Muscle layer of duodenum (tissue), 2 donors: ENCODE data around the gene ABCA2.

Experiments used
- H3K27ac ChIP-seq: one replicate; pipeline ENCODE4 v1.7.0; 2013; ENCODE audit warnings: mild to moderate bottlenecking, low read length
- H3K27me3 ChIP-seq: one replicate; pipeline ENCODE4 v1.7.0; 2013; ENCODE audit warnings: low read depth, mild to moderate bottlenecking, control low read depth, low read length
- H3K36me3 ChIP-seq, 2 donors: one replicate each; pipeline ENCODE4 v1.7.0; 2013; ENCODE audit warnings: low read length in 2 of 2, control low read depth in 1 of 2, mild to moderate bottlenecking in 1 of 2; ENCODE audit not compliant: insufficient read depth in 2 of 2, control insufficient read depth in 1 of 2
- H3K4me1 ChIP-seq, 2 donors: one replicate each; pipeline ENCODE4 v1.7.0; 2013; ENCODE audit warnings: low read length in 2 of 2, mild to moderate bottlenecking in 2 of 2, control low read depth in 1 of 2, moderate library complexity in 1 of 2; ENCODE audit not compliant: insufficient read depth in 2 of 2, control insufficient read depth in 1 of 2
- H3K4me3 ChIP-seq, 2 donors: one replicate each; pipeline ENCODE4 v1.7.0; 2013; ENCODE audit warnings: low read length in 2 of 2, low read depth in 1 of 2, mild to moderate bottlenecking in 1 of 2
- H3K9me3 ChIP-seq, 2 donors: one replicate each; pipeline ENCODE4 v1.7.0; 2013; ENCODE audit warnings: low read length in 2 of 2, control low read depth in 1 of 2, mild to moderate bottlenecking in 1 of 2; ENCODE audit not compliant: control insufficient read depth in 1 of 2
- donor health status: healthy.

Gene ABCA2

DNA sequence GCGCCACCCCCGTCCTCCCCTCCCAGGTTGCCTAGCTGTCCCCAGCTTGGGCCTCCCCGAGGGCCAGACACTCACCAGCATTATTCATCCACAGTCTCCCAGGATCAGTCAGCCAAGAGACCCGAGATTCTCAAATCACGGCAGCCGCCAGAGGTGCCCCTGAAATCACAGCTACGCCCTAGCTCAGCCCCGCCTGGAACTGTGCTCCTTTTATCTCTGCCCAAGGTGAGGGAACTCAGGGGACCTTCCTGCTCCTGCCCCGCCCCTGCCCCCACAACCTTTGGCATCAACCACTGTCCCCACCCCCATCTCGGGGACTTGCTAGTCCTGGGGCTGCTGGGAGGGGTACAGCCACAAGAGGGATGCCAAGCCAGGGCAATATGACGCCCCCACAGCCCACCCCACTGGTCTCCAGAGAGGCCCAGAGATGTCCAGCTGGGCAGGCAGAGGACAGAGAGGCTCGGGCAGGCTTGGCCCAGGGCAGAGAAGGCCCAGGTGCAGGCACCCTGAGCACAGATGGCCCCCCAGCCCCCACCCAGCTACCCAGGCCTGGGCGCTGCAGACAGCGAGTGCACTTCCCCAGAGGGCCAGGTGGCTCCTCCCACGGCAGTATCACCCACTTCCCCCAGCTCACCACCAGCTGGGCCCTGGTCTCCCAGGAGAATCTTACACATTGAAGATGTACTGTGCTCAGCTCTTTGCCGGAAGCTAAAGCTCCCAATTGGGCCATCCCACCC, 4.0 kb upstream of the ABCA2 start, which contains the start of gene FUT7:
FUT7 (minus strand) TSS at position 185 of the 737 bp plus-strand sequence; CDS start at position 88, 97 bp downstream.
- peak within 1 kb of the TSS in 1 of 2 donors; percentile 48 for H3K4me3 ChIP-seq
- H3K9me3 ChIP-seq, result no peaks in the 10 kb centered on the region
- H3K27ac ChIP-seq, result no peak within 1 kb of the TSS
- H3K27me3 ChIP-seq, result no peaks in the 10 kb centered on the region
- peaks cover 0 to 32% of the 10 kb centered on the region in 2 donors for H3K4me1 ChIP-seq
- no peaks in the 10 kb centered on the region for H3K36me3 ChIP-seq

DNA sequence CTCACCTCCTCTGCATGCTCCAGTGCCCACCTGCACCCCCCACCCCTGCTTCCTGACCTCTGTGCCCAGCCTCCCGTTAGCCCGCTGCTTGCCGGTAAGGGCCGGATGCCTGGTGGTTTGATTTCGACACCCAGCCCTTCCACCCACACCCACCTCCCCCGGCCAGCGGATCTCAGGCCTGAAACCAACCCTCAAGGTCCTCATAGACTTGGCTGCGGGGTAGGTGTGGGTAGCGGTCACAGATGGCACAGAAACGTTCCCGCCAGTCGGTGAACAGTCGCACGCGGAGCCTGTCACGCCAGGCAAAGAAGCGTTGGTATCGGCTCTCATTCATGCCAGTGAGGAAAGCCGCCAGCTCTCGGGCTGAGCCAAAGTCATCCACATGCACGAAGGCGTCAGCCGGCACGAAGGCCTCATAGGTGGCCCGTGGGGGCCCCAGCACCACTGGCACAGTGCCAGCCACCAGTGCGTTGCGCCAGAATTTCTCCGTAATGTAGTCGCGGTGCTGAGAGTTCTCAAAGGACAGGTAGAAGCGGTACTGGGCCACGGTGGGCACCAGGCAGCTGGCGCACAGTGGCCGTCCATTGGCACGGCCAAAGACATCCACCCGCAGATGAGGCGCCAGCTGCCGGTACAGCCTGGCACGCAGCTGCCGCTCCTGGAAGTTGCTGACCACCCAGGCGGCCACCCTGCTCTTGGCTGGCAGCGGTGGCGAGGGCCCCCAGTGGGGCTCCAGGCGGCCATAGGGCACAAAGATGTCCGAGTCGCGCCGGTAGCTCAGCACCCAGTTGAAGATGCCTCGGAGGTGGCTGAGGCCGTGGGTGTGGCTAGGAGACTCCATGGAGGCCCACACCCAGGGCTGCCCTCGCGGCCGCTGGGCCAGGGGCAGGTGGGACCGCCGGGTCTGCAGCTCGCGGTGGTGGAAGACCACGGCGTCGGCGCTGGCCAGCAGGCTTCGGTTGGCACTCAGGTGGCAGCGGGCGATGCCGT, 2.8 kb upstream of the ABCA2 start:
- no peaks in the 10 kb centered on the region for H3K36me3 ChIP-seq
- H3K9me3 ChIP-seq, result no peaks in the 10 kb centered on the region
- peak overlapping the region in 1 of 2 donors; percentile 48 for H3K4me3 ChIP-seq
- peaks cover 0 to 45% of the 10 kb centered on the region in 2 donors for H3K4me1 ChIP-seq
- no peak overlapping the region for H3K27ac ChIP-seq
- no peaks in the 10 kb centered on the region for H3K27me3 ChIP-seq

DNA sequence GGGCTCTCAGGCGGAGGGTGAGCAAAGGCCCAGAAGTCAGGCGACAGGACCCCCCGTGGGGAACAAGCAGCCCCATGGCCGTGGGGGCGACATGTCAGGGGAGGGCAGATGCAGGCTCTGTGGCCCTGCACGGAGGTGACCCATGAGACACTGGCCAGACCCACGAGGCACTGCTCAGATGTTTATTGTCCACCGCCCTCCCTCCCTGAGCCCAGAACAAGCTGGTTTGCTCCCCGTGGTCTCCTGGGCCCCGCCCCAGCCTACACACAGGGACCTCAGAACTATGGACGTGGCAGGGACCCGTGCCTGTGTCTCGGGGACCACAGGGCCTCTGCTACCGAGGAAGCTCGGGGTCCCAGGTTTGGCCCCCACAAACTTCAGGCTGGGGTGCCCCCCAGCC, 2.0 kb upstream of the ABCA2 start:
- peaks cover 0 to 44% of the 10 kb centered on the region in 2 donors for H3K4me1 ChIP-seq
- peak overlapping the region in 1 of 2 donors; percentile 48 for H3K4me3 ChIP-seq
- H3K27ac ChIP-seq, result no peak overlapping the region

DNA sequence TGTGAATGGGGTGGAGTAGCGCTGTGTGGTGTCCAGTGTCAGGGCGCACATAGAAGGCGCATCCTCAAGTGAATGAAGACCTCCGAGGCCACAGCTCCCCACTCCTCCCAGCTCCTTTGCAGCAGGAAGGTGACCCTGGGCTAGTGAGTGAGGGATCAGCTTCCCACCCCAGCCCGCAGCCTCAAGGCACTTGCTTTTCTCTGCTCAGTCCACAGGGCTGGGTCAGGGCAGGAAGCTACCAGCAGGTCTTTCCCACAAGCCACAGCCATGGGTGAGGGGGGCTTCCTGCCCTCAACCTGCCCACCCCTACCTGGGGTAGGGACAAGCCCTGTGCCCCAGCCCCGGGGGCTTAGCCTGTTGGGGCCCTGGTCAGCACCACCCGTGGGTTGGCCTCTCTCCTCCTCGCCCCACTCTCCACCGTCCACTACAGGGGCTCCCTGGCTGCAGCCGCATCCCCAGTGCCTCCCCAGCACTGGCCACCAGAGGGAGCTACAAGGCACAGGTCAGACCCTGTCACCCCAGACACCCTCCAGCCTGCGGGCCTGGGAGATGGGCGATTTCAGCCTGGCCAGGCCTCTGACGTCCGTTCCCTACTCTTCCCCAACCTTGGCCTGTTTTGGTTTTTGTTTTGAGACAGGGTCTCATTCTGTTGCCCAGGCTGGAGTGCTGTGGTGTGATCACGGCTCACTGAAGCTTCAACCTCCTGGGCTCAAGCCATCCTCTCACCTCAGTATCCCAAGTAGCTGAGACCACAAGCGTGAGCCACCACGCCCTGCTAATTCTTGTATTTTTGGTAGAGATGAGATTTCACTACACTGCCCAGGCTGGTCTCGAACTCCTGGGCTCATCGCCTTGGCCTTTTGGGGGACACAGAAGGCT, 1.3 kb upstream of the ABCA2 start:
- Histone ChIP-seq H3K27me3 (no peaks in the 10 kb centered on the region), H3K4me3 (peak overlapping the region; percentile 42 to 59), H3K9me3 (no peaks in the 10 kb centered on the region), H3K36me3 (no peaks in the 10 kb centered on the region), H3K27ac (no peak overlapping the region), H3K4me1 (peaks cover 0 to 39% of the 10 kb centered on the region in 2 donors)

More for the DNA sequence above, 2.0 kb upstream of the ABCA2 start:
- no peaks in the 10 kb centered on the region for H3K36me3 ChIP-seq
- no peaks in the 10 kb centered on the region for H3K9me3 ChIP-seq
- H3K27me3 ChIP-seq, result no peaks in the 10 kb centered on the region

DNA sequence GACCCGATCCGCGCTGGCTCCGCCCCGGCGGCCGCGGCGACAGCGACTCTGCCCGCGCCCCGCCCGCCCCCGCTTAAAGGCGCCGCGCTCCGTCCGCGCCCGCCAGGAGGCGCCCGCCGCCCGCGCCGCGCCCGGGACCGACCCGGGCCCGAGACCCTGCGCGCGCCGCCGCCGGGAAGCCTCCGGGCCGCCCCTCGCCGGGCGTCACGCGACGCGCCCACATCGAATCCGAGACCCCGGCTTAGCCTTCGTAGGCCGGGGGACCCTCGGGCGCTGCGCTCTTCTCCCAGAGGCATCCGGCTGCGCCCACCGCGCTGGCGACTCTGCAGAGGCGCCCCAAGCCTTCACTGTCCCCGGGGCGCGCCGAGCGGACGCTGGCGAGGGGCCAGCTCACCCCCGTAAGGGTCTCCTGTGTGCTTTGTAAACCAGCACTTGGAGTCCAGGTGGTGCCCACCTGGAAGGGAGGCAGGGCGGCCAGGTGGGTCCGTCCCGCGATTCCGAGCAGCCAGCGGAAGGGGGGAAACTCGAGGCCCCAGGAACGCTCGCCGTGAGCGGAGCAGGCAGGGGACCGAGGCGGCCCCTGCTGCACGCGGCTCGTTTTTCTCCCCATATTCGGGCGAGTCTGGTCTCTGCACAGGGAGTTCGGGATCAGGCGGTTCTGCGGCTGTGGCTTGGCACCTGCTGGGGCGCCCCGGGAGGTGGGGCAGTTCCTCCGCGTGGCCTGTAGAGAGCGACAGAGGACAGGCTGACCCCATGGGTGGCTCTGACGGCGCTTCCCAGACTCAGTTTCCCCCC, 423 bp upstream of the ABCA2 start:
- no peaks in the 10 kb centered on the region for H3K36me3 ChIP-seq
- no peak overlapping the region for H3K27ac ChIP-seq
- peaks cover 0 to 39% of the 10 kb centered on the region in 2 donors for H3K4me1 ChIP-seq
- no peaks in the 10 kb centered on the region for H3K9me3 ChIP-seq
- peak overlapping the region; percentile 42 to 59 for H3K4me3 ChIP-seq
- H3K27me3 ChIP-seq, result no peaks in the 10 kb centered on the region

DNA sequence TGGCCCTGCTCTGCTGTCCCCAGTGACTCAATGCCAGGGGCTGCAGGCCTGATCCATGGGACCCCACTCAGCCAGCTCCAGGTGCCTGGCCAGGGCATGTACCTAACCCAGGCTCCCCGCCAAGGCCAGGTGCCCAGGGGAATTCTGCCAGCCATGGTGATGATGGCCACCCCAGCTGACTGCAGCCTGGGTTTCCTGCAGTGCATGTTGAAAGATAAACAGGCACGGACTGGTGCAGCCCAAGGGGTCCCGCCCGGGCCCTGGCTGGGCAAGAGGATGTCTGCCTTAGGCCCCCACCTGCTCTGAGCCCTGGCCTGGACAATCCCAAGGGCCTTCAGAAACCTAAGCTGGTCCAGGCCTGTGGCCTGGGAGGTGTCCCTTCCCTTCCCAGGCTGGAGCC, 1.2 kb downstream of the ABCA2 start:
- H3K27me3 ChIP-seq, result no peaks in the 10 kb centered on the region
- H3K27ac ChIP-seq, result no peak overlapping the region
- H3K4me3 ChIP-seq, result peak overlapping the region; percentile 39 to 67
- H3K9me3 ChIP-seq, result no peaks in the 10 kb centered on the region
- no peaks in the 10 kb centered on the region for H3K36me3 ChIP-seq
- H3K4me1 ChIP-seq, result peaks cover 0 to 39% of the 10 kb centered on the region in 2 donors

DNA sequence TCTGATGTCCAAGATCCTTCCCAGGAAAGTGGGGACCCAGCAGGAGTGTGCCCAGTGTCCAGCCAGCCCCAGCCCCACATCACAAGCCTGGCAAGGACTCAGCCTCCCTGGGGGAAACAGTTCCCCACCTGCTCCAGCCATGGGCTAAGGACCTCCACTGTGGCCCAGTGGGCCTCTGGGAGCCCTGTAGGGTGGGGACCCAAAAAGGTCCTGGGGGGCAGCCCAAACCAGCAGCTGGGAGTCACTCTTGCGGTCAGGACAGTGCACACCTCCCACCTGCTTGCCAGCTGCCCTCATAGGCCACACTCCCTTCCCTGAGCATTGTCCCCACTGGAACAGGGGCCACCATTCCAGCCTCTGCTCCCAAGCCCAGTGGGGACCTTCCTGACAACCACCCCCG, 1.7 kb downstream of the ABCA2 start:
- H3K4me3 ChIP-seq, result no peak overlapping the region
- H3K9me3 ChIP-seq, result no peaks in the 10 kb centered on the region
- H3K36me3 ChIP-seq, result no peaks in the 10 kb centered on the region
- H3K27ac ChIP-seq, result no peak overlapping the region
- peaks cover 0 to 39% of the 10 kb centered on the region in 2 donors for H3K4me1 ChIP-seq
- no peaks in the 10 kb centered on the region for H3K27me3 ChIP-seq

DNA sequence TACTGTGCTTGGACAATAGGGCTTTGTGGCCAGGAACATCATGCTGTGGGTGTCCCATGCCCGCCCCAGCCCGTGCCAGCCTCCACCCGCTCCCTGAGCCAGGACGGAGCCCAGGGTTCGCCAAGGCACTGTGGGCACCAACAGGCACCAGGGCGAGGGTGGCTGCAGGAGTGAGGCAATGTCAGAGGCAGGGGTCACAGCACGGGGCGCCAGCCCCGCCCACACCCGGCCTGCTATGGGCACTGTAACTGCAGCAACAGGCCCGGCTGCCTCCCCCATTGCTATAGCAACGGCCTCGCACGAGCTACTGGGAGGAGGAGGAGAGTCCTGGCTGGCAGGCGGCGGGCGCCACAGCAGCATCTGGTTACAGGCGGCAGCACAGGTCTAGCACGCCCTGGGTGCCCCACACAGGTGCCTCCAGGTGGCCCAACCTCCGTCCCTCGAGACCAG, 2.5 kb downstream of the ABCA2 start:
- peaks cover 0 to 8% of the 10 kb centered on the region in 2 donors for H3K36me3 ChIP-seq
- H3K27ac ChIP-seq, result no peak overlapping the region
- peaks cover 0 to 39% of the 10 kb centered on the region in 2 donors for H3K4me1 ChIP-seq
- no peaks in the 10 kb centered on the region for H3K9me3 ChIP-seq
- no peak overlapping the region for H3K4me3 ChIP-seq
- H3K27me3 ChIP-seq, result no peaks in the 10 kb centered on the region

DNA sequence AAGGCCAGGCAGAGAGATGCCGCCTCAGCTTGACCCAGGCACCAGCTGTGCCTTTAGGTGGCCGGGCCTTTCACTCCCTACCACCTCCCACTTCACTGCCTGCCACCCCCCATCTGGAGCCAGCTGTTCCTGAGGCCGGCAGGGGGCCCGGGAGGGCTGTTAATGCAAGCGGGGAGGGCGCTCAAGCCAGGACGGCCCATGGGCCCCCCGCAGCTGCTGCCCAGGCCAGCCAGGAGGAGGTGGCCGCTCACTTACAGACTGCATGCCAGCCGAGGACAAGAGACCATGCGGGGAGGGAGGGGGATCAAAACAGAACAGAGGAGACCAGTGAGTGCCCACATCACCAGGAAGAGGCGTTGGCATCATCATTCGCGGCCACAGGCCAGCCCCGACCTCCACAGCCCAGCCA, 4.5 kb downstream of the ABCA2 start:
- Histone ChIP-seq H3K4me3 (no peak overlapping the region), H3K9me3 (no peaks in the 10 kb centered on the region), H3K4me1 (peaks cover 0 to 27% of the 10 kb centered on the region in 2 donors), H3K27ac (no peak overlapping the region), H3K27me3 (no peaks in the 10 kb centered on the region), H3K36me3 (peaks cover 0 to 16% of the 10 kb centered on the region in 2 donors)

DNA sequence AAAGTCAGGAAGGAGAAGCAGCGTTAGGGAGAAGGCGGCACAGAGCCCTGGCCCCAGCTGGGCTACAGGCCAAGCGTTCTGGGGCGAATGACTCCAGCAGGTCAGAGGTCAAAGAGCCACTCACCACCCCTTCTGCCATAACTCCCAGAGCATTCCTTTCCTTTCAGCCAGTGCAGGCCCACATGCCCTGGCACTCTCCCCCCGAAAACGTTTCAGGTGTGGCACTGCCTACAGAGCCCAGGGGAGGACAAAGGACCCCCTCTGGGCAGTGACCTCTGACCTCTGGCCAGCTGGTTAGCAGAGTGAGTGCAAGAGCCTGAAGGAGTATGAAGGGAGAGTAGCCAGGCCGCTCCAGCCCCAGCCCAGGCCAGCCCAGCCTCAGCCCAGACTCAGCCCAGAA, 4.9 kb downstream of the ABCA2 start:
- Histone ChIP-seq H3K36me3 (peaks cover 0 to 16% of the 10 kb centered on the region in 2 donors), H3K27me3 (no peaks in the 10 kb centered on the region), H3K27ac (no peak overlapping the region), H3K4me1 (peaks cover 0 to 24% of the 10 kb centered on the region in 2 donors), H3K4me3 (no peak overlapping the region), H3K9me3 (no peaks in the 10 kb centered on the region)
